Measurements from ENCODE around the gene SACM1L.

DNA sequence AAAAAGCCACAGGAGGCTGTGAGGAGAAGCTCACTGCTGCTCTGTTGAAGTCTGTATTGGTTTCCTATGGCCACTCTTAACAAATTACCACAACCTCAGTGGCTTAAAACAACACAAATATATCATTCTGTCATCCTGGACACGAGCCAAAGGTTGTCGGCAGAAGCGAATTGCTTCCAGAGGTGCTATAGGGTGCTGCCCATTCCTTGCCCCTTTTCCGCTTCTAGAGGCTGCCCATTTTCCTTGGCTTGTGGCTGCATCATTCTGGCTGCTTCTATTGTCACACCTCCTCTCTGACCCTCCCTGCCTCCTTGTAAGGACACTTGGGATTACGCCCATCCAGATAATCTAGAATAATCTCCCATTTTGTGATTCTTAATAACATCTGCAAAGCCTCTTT is 6.4 kb upstream of the SACM1L start:
- TF ChIP-seq, protein P1, sequence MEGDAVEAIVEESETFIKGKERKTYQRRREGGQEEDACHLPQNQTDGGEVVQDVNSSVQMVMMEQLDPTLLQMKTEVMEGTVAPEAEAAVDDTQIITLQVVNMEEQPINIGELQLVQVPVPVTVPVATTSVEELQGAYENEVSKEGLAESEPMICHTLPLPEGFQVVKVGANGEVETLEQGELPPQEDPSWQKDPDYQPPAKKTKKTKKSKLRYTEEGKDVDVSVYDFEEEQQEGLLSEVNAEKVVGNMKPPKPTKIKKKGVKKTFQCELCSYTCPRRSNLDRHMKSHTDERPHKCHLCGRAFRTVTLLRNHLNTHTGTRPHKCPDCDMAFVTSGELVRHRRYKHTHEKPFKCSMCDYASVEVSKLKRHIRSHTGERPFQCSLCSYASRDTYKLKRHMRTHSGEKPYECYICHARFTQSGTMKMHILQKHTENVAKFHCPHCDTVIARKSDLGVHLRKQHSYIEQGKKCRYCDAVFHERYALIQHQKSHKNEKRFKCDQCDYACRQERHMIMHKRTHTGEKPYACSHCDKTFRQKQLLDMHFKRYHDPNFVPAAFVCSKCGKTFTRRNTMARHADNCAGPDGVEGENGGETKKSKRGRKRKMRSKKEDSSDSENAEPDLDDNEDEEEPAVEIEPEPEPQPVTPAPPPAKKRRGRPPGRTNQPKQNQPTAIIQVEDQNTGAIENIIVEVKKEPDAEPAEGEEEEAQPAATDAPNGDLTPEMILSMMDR (IDR thresholded peaks at IDR 0.05; ENCODE audit: low read depth, low read length, missing input control), result no peak
- TF ChIP-seq, protein P2, sequence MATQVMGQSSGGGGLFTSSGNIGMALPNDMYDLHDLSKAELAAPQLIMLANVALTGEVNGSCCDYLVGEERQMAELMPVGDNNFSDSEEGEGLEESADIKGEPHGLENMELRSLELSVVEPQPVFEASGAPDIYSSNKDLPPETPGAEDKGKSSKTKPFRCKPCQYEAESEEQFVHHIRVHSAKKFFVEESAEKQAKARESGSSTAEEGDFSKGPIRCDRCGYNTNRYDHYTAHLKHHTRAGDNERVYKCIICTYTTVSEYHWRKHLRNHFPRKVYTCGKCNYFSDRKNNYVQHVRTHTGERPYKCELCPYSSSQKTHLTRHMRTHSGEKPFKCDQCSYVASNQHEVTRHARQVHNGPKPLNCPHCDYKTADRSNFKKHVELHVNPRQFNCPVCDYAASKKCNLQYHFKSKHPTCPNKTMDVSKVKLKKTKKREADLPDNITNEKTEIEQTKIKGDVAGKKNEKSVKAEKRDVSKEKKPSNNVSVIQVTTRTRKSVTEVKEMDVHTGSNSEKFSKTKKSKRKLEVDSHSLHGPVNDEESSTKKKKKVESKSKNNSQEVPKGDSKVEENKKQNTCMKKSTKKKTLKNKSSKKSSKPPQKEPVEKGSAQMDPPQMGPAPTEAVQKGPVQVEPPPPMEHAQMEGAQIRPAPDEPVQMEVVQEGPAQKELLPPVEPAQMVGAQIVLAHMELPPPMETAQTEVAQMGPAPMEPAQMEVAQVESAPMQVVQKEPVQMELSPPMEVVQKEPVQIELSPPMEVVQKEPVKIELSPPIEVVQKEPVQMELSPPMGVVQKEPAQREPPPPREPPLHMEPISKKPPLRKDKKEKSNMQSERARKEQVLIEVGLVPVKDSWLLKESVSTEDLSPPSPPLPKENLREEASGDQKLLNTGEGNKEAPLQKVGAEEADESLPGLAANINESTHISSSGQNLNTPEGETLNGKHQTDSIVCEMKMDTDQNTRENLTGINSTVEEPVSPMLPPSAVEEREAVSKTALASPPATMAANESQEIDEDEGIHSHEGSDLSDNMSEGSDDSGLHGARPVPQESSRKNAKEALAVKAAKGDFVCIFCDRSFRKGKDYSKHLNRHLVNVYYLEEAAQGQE (IDR thresholded peaks at IDR 0.05), result no peak
- TF ChIP-seq YY1 (IDR thresholded peaks at IDR 0.05), result no peak

Measured in liver (tissue), 2 donors.